Adipose tissue (tissue), 3 donors: ENCODE results near the gene ECHS1. TPM values are rescaled to one million over a fixed set of nuclear protein-coding genes. Genes with fewer than 3 reads are reported as not detected.
"Not testable (repeated sequence)": the region's sequence is repeated elsewhere in the genome, so short reads cannot be mapped to it uniquely, and the experiment has no call there.

Experiments
- H3K27ac ChIP-seq: one replicate; pipeline ENCODE4 v1.5.1; 2013; ENCODE audit warnings: low read depth, low read length
- WGBS, 3 donors: extraction: QIAGEN DNeasy Blood & Tissue Kit; methylation state at CpG; one replicate each; pipeline ENCODE4 v1.1.7; 2013; 5-methylcytosine and 5-hydroxymethylcytosine counted together
- polyA plus RNA-seq, 3 donors: library from polyadenylated mRNA; stranded (reverse); fragments of 200-250 nt; gene quantifications; one replicate each; pipeline ENCODE4 v1.2.3, GENCODE V29; 2013
- donor health status: healthy with polysubstance abuse.
- donor health status: Bipolar disorder and iron deficiency.
- donor health status: healthy.

Gene ECHS1
- polyA plus RNA-seq, 3 donors, result 82.3 to 405 (median 199) TPM

DNA sequence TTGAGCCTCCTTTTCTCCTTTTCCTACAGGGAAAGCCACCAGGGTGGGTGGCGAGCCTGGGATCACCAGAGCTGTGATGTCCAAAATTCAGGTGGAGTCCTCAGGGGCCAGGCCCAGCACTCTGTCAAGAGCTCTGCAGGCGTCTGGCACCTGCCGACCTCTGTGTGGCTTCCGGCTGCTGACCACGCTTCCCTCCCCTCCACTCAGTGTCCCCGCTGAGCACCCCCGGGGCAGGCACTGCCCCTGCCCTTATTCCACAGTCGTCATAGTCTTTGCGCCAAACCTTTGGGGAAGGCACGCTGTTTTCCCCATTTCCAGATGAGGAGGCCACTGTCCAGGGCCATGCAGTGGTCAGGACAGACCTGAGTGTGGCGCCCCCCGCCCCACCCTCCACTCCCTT is 28.3 kb upstream of the ECHS1 start:
- 91 to 95% (median 94%) methylated on average over 12 of the region's 12 CpGs for WGBS, 3 donors
- no peak overlapping the region for H3K27ac ChIP-seq

GRCh38 chr10:133400624-133401424 is 27.7 kb upstream of the ECHS1 start:
- no peak overlapping the region for H3K27ac ChIP-seq
- WGBS, 3 donors, result 86 to 88% (median 87%) methylated on average over 10 of the region's 10 CpGs

- 93 to 97% (median 97%) methylated on average over 18 to 19 of the region's 19 CpGs for WGBS, 3 donors
- H3K27ac ChIP-seq, result no peak overlapping the region
Observed at GRCh38 chr10:133399123-133399601, 26.0 kb upstream of the ECHS1 start.

DNA sequence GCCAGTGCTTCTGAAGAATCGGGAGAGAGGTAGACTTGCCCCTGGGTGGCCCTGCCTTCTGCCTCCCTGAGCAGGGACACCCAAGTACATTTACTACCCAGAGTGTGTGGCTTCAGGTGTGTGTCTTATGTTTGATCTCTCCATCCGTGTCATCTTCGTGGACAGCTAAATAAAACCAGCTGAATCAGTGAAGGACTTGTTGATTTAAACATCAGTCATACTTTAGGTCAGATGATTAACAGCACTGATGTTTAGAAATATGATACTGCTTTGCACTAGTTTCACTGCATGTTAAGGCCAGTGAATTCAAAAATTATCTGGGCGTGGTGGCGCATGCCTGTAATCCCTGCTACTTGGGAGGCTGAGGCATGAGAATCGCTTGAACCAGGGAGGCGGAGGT is 24.8 kb upstream of the ECHS1 start:
- no peak overlapping the region for H3K27ac ChIP-seq
- WGBS, 3 donors, result 95 to 98% (median 97%) methylated on average over 7 of the region's 7 CpGs

GRCh38 chr10:133396035-133396624 is 23.0 kb upstream of the ECHS1 start:
- 93 to 95% (median 93%) methylated on average over 19 of the region's 19 CpGs for WGBS, 3 donors
- H3K27ac ChIP-seq, result no peak overlapping the region

DNA sequence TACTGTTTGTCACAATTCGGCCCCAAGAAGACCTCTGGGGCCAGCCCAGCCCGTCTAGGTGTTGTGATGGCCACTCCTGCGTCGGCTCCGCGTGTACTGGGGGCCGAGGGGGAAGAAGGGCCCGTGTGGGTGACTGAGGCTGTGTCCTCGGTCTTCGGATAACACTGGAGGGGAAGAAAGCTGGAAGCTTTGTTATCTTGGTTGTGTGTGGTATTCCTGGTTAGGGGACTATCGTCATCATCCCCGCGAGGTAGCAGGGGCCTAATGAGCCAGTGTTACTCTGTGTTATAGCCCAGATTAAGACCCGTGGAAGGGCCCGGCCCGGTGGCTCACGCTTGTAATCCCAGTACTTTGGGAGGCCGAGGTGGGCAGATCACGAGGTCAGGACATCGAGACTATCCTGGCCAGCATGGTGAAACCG is 21.7 kb upstream of the ECHS1 start:
- WGBS, 3 donors, result 22 to 33% (median 32%) methylated on average over 21 of the region's 21 CpGs
- H3K27ac ChIP-seq, result no peak overlapping the region

DNA sequence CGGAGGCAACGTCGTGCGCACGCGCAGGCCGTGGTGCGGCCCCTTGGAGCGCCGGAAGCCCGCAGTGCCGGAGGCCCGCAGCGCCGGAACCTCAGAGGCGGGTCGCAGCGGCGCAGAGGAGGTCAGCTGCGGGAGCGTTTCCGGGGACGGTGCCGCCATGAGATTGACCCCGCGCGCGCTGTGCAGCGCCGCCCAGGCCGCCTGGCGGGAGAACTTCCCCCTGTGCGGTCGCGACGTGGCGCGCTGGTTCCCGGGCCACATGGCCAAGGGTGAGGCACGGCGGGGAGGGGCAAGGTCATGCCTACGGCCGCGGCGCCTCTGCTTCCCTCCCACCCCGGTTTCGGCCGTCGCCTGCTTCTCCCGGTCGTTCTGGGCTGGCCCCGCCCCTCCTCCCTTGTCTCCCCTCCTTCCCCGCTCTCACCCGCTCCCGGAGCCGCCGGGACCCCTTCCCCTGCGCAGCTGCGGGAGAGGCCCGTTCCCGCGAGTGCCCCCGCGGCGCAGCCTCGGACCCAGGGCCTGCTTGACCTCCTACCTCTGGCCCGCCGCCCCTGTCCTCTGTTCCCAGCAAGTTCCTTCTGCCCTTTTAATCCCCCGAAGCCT is 21.0 kb upstream of the ECHS1 start, which contains the start of gene MTG1:
TSS of gene MTG1 (plus strand) at position 94 of the 600 bp plus-strand sequence. CDS start at position 158, 64 bp downstream.
- H3K27ac ChIP-seq, result peak within 1 kb of the TSS; percentile 10
- WGBS, 3 donors, result 0 to 1% (median 0%) methylated on average over 40 to 68 of the region's 69 CpGs

- WGBS, 3 donors, result 35 to 36% (median 36%) methylated on average over 27 of the region's 27 CpGs
- H3K27ac ChIP-seq, result no peak overlapping the region
Observed at GRCh38 chr10:133393401-133394063, 20.4 kb upstream of the ECHS1 start.

- WGBS, 3 donors, result 82 to 86% (median 82%) methylated on average over 11 to 12 of the region's 12 CpGs
Observed at GRCh38 chr10:133391761-133392518, 18.8 kb upstream of the ECHS1 start.

DNA sequence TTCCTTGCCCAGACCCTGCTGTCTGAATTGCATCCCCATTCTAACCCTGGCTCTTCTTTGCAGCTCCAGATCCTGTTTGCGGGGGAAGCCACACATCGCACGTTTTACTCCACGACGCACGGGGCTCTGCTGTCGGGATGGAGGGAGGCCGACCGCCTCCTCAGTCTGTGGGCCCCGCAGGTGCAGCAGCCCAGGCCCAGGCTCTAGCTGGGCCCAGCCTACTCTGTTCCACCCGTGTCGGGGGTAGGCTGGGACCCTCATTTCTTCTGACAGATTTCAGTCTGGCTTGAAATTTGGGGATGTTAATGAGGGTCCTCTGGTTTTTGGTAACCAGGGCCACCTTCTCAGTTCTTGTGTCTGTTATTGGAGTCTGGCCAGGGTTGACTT is 18.1 kb upstream of the ECHS1 start:
- 94 to 95% (median 95%) methylated on average over 12 of the region's 12 CpGs for WGBS, 3 donors
- no peak overlapping the region for H3K27ac ChIP-seq

More at GRCh38 chr10:133391761-133392518, 18.8 kb upstream of the ECHS1 start:
- H3K27ac ChIP-seq, result no peak overlapping the region

DNA sequence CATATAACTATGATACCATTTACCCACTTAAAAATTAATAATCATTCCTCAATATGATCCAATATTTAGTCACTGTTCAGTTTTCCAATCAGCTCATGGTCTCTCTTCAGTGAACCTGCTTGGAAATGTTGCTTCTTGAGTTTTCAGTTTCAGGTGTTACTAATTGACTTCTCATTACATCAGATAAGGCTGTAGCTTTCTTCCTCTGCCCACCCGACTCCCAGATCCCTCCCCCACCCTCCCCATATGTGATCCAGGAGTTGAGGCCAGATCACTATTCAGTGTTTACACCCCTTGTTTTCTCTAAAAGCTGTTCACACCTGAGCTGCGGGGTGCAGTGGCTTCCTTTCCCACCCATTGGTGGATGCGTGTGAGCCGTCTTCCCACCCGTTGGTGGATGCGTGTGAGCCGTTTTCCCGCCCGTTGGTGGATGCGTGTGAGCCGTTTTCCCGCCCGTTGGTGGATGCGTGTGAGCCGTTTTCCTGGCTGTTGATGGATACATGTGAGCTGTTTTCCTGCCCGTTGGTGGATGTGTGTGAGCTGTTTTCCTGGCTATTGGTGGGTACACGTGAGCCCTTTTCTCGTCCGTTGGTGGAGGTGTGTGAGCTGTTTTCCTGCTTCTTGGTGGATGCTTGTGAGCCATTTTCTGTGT is 17.6 kb upstream of the ECHS1 start:
- 87 to 90% (median 90%) methylated on average over 19 of the region's 19 CpGs for WGBS, 3 donors
- no peak overlapping the region for H3K27ac ChIP-seq

DNA sequence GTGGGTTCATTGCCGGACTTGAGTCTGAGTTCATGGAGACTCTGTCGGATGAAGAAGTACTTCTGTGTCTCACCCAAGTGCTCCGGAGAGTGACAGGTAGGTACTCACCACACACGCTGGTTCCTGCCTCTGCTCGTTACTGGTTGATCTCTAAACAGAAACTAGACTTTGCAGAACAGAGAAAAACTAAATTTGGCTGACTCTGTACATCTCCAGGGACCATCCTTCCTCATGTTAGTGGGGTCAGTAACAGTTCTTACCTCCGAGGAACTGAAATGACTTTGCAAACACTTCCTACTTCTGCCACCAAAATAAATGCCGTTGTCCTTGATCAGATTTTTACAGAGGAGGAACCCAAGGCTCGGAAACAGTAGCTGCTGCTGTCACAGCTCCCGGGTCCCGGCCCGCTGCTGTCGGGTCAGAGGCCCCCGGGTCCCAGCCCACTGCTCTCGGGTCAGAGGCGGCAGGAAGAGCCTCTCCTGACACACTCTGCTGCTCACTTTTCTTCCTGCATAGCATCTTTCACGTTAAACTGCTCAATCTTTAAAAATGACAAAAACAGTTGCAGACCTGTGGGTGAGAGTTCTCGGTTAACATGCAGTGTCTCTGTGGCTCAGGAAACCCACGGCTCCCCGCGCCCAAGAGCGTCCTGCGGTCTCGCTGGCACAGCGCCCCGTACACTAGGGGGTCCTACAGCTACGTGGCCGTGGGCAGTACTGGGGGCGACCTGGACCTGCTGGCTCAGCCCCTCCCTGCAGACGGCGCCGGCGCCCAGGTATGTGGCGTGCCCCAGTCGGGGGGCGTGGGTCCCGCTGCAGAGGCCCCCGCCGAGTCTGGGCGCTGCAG is 16.0 kb upstream of the ECHS1 start:
- H3K27ac ChIP-seq, result no peak overlapping the region
- 58 to 83% (median 59%) methylated on average over 39 of the region's 39 CpGs for WGBS, 3 donors

DNA sequence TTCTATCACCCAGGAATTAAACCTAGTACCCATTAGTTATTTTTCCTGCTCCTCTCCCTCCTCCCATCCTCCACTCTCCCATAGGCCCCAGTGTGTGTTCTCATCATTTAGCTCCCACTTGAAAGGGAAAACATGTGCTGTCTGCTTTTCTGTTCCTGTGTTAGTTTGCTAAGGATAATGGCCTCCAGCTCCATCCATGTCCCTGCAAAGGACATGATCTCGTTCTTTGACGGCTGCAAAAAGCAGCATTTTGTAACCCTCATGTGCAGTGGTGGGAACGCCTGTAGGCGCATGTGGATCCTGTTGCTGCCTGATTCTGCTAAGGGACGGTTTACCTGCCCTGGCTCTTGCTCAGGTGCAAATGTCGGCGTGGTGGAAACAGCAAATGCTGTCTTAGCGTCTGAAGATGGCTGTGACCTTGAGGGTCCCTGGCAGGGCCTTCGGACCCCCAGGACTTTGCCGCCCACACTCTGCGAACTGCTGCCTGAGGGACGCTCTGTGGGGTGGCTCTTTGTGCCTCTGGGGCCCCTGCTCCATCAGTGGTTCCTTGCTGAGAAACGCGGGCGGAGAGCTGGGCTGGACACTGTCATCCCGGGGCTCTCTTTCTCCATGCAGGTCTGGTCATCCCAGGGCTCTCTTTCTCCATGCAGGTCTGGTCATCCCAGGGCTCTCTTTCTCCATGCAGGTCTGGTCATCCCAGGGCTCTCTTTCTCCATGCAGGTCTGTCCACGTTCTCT is 15.2 kb upstream of the ECHS1 start:
- H3K27ac ChIP-seq, result no peak overlapping the region
- 87 to 88% (median 88%) methylated on average over 17 of the region's 17 CpGs for WGBS, 3 donors

- H3K27ac ChIP-seq, result not testable (repeated sequence)
- WGBS, 3 donors, result 96 to 100% (median 97%) methylated on average over 4 of the region's 4 CpGs
Observed at GRCh38 chr10:133386951-133387350, 13.8 kb upstream of the ECHS1 start.

DNA sequence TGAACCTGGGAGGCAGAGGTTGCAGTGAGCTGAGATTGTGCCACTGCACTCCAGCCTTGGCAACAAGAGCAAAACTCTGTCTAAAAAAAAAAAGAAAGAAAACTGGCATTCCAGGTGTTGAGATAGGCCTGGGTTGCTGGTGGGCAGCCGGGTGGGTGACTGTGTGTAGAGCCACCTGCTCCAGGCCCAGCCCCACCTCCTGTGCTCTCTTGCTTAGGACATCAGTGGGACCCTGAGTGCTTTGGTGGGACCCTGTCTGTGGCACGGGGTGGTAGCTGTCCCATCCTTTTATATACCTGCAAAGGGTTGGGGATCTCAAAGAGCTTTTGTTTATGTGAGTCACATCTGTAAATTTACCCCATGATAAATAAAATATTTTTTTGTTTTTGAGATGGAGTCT is 12.1 kb upstream of the ECHS1 start:
- 90 to 98% (median 95%) methylated on average over 2 of the region's 2 CpGs for WGBS, 3 donors

DNA sequence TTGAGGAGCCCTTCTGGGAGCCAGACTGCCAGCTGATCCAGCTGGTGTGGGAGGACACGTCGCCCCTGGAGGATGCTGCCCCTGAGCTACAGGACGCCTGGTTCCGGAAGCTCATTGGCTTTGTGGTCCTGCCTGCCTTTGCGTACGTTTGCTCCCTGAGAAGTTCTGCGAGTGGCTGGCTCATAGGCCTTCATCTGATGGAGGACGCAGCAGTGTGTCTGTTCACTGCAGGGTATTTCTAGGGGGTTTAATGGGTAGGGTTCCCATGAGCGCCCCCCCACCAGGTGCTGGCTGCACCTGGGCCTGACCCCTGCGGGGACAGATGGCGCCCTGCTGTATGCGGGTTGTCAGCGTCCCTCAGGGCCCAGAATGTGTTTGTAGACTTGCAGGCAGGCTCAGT is 10.9 kb upstream of the ECHS1 start:
- H3K27ac ChIP-seq, result no peak overlapping the region
- WGBS, 3 donors, result 89 to 93% (median 92%) methylated on average over 13 of the region's 13 CpGs

More for the DNA sequence above, 12.1 kb upstream of the ECHS1 start:
- no peak overlapping the region for H3K27ac ChIP-seq
